Immature natural killer cell (primary cell): ENCODE results near the gene CEP85L. TPM values are rescaled to one million over a fixed set of nuclear protein-coding genes. Genes with fewer than 3 reads are reported as not detected.

Experiments used
- DNase-seq, 3 donors: peaks; one replicate each; pipeline ENCODE4 v3.0.0; 2022; ENCODE audit warnings: mixed read lengths in 1 of 3
- H3K27ac Mint-ChIP-seq, 6 donors: one replicate each; pipeline ENCODE4 v1.8.0; 2020; ENCODE audit warnings: mixed read lengths in 6 of 6, mild to moderate bottlenecking in 5 of 6, inconsistent platforms in 4 of 6, moderate library complexity in 3 of 6
- H3K27me3 Mint-ChIP-seq, 3 donors: one replicate each; pipeline ENCODE4 v1.8.0; 2020 to 2021; ENCODE audit warnings: low read depth in 3 of 3, mild to moderate bottlenecking in 3 of 3, mixed read lengths in 3 of 3, moderate library complexity in 3 of 3, inconsistent platforms in 1 of 3
- H3K36me3 Mint-ChIP-seq, 3 donors: one replicate each; pipeline ENCODE4 v1.8.0; 2020; ENCODE audit warnings: mixed read lengths in 3 of 3, inconsistent platforms in 2 of 3, mild to moderate bottlenecking in 2 of 3
- H3K4me1 Mint-ChIP-seq, 2 donors: one replicate each; pipeline ENCODE4 v1.8.0; 2020; ENCODE audit warnings: inconsistent platforms in 2 of 2, mild to moderate bottlenecking in 2 of 2, mixed read lengths in 2 of 2, moderate library complexity in 1 of 2
- H3K4me3 Mint-ChIP-seq, 5 donors: one replicate each; pipeline ENCODE4 v1.8.0; 2020; ENCODE audit warnings: mild to moderate bottlenecking in 5 of 5, mixed read lengths in 5 of 5, inconsistent platforms in 3 of 5, moderate library complexity in 3 of 5
- H3K9me3 Mint-ChIP-seq, 6 donors: one replicate each; pipeline ENCODE4 v1.8.0; 2020; ENCODE audit warnings: mild to moderate bottlenecking in 6 of 6, mixed read lengths in 6 of 6, inconsistent platforms in 4 of 6, moderate library complexity in 3 of 6
- polyA plus RNA-seq, 3 donors: library from polyadenylated mRNA; unstranded; fragments of 300-500 nt; fragmentation: Illumina TruSeq; gene quantifications; one replicate each; pipeline ENCODE4 v1.2.3, GENCODE V29; 2021

The CEP85L gene
- polyA plus RNA-seq, 3 donors from 2014 or later: 20.1 to 23.5 (median 21.5) TPM

- H3K36me3 Mint-ChIP-seq: no peaks in the 10 kb centered on the region
- no peak overlapping the region for H3K4me3 Mint-ChIP-seq
- H3K4me1 Mint-ChIP-seq: peaks cover 8 to 28% of the 10 kb centered on the region in 2 donors
- DNase-seq: no peak
- no peaks in the 10 kb centered on the region for H3K9me3 Mint-ChIP-seq
- H3K27me3 Mint-ChIP-seq: no peaks in the 10 kb centered on the region
- no peak overlapping the region for H3K27ac Mint-ChIP-seq
Observed at GRCh38 chr6:118548613-118549012, 102.8 kb downstream of the CEP85L start.

- Mint-ChIP-seq H3K4me1 (peaks cover 8 to 28% of the 10 kb centered on the region in 2 donors), H3K27me3 (no peaks in the 10 kb centered on the region), H3K36me3 (no peaks in the 10 kb centered on the region), H3K4me3 (no peak within 1 kb of the TSS), H3K9me3 (no peaks in the 10 kb centered on the region), H3K27ac (no peak within 1 kb of the TSS)
- DNase-seq: no peak
Observed at GRCh38 chr6:118548136-118548535, 103.3 kb downstream of the CEP85L start, which contains the start of gene PLN. TSS of gene PLN (plus strand) at chr6:118548296. CDS start at chr6:118558922, 10,626 bp downstream.

GRCh38 chr6:118546880-118547218, 104.5 kb downstream of the CEP85L start:
- DNase-seq: no peak
- Mint-ChIP-seq H3K4me3 (no peak overlapping the region), H3K4me1 (peaks cover 9 to 32% of the 10 kb centered on the region in 2 donors), H3K9me3 (no peaks in the 10 kb centered on the region), H3K27me3 (no peaks in the 10 kb centered on the region), H3K27ac (no peak overlapping the region), H3K36me3 (no peaks in the 10 kb centered on the region)

GRCh38 chr6:118546164-118546879, 105.1 kb downstream of the CEP85L start:
- Mint-ChIP-seq H3K27me3 (no peaks in the 10 kb centered on the region), H3K4me1 (peaks cover 9 to 34% of the 10 kb centered on the region in 2 donors)

GRCh38 chr6:118544105-118544504, 107.3 kb downstream of the CEP85L start:
- no peaks in the 10 kb centered on the region for H3K9me3 Mint-ChIP-seq
- peaks cover 4 to 28% of the 10 kb centered on the region in 2 donors for H3K4me1 Mint-ChIP-seq
- no peak overlapping the region for H3K27ac Mint-ChIP-seq

More at GRCh38 chr6:118546164-118546879, 105.1 kb downstream of the CEP85L start:
- Mint-ChIP-seq H3K4me3 (no peak overlapping the region), H3K9me3 (no peaks in the 10 kb centered on the region), H3K36me3 (no peaks in the 10 kb centered on the region), H3K27ac (no peak overlapping the region)
- DNase-seq: no peak

GRCh38 chr6:118542184-118542952, 109.0 kb downstream of the CEP85L start:
- Mint-ChIP-seq H3K9me3 (no peaks in the 10 kb centered on the region), H3K4me3 (no peak overlapping the region), H3K36me3 (no peaks in the 10 kb centered on the region)

More at GRCh38 chr6:118544105-118544504, 107.3 kb downstream of the CEP85L start:
- Mint-ChIP-seq H3K4me3 (no peak overlapping the region), H3K36me3 (no peaks in the 10 kb centered on the region), H3K27me3 (no peaks in the 10 kb centered on the region)
- no peak for DNase-seq

GRCh38 chr6:118537574-118537973, 113.8 kb downstream of the CEP85L start:
- peaks cover 8 to 33% of the 10 kb centered on the region in 2 donors for H3K4me1 Mint-ChIP-seq
- DNase-seq: no peak
- H3K27ac Mint-ChIP-seq: no peak overlapping the region

More at GRCh38 chr6:118542184-118542952, 109.0 kb downstream of the CEP85L start:
- Mint-ChIP-seq H3K27me3 (no peaks in the 10 kb centered on the region), H3K4me1 (peaks cover 1 to 27% of the 10 kb centered on the region in 2 donors), H3K27ac (no peak overlapping the region)
- no peak for DNase-seq

GRCh38 chr6:118536478-118536877, 114.9 kb downstream of the CEP85L start:
- Mint-ChIP-seq H3K4me1 (peaks cover 12 to 31% of the 10 kb centered on the region in 2 donors), H3K27ac (peak overlapping the region in 1 of 6 donors; percentile 14), H3K36me3 (no peaks in the 10 kb centered on the region), H3K27me3 (no peaks in the 10 kb centered on the region), H3K9me3 (no peaks in the 10 kb centered on the region), H3K4me3 (no peak overlapping the region)
- DNase-seq: no peak

More at GRCh38 chr6:118537574-118537973, 113.8 kb downstream of the CEP85L start:
- Mint-ChIP-seq H3K36me3 (no peaks in the 10 kb centered on the region), H3K27me3 (no peaks in the 10 kb centered on the region), H3K4me3 (no peak overlapping the region), H3K9me3 (no peaks in the 10 kb centered on the region)

GRCh38 chr6:118535176-118535844, 116.1 kb downstream of the CEP85L start:
- H3K27me3 Mint-ChIP-seq: no peaks in the 10 kb centered on the region
- H3K27ac Mint-ChIP-seq: peak overlapping the region in 1 of 6 donors; percentile 33
- no peaks in the 10 kb centered on the region for H3K36me3 Mint-ChIP-seq
- no peak overlapping the region for H3K4me3 Mint-ChIP-seq
- DNase-seq: no peak
- no peaks in the 10 kb centered on the region for H3K9me3 Mint-ChIP-seq
- H3K4me1 Mint-ChIP-seq: peaks cover 14 to 34% of the 10 kb centered on the region in 2 donors

GRCh38 chr6:118530942-118531341, 120.4 kb downstream of the CEP85L start:
- Mint-ChIP-seq H3K4me1 (peaks cover 16 to 36% of the 10 kb centered on the region in 2 donors), H3K27me3 (no peaks in the 10 kb centered on the region), H3K27ac (no peak overlapping the region), H3K36me3 (no peaks in the 10 kb centered on the region), H3K9me3 (no peaks in the 10 kb centered on the region), H3K4me3 (no peak overlapping the region)
- no peak for DNase-seq

- no peak overlapping the region for H3K4me3 Mint-ChIP-seq
- no peak for DNase-seq
- peaks cover 0 to 3% (median 0%) of the 10 kb centered on the region in 3 donors for H3K36me3 Mint-ChIP-seq
- peaks cover 16 to 47% of the 10 kb centered on the region in 2 donors for H3K4me1 Mint-ChIP-seq
- H3K27me3 Mint-ChIP-seq: no peaks in the 10 kb centered on the region
- H3K9me3 Mint-ChIP-seq: no peaks in the 10 kb centered on the region
- H3K27ac Mint-ChIP-seq: no peak overlapping the region
Observed at GRCh38 chr6:118529756-118530155, 121.6 kb downstream of the CEP85L start.

GRCh38 chr6:118528129-118528528, 123.3 kb downstream of the CEP85L start:
- H3K4me1 Mint-ChIP-seq: peaks cover 21 to 49% of the 10 kb centered on the region in 2 donors
- no peak overlapping the region for H3K27ac Mint-ChIP-seq
- no peaks in the 10 kb centered on the region for H3K27me3 Mint-ChIP-seq
- H3K36me3 Mint-ChIP-seq: peaks cover 4 to 7% (median 4%) of the 10 kb centered on the region in 3 donors
- H3K9me3 Mint-ChIP-seq: no peaks in the 10 kb centered on the region
- H3K4me3 Mint-ChIP-seq: no peak overlapping the region
- no peak for DNase-seq

GRCh38 chr6:118525913-118526780, 125.2 kb downstream of the CEP85L start:
- Mint-ChIP-seq H3K9me3 (no peaks in the 10 kb centered on the region), H3K27ac (peak overlapping the region in 2 of 6 donors; percentile 32 to 73), H3K4me3 (no peak overlapping the region), H3K4me1 (peaks cover 15 to 32% of the 10 kb centered on the region in 2 donors), H3K36me3 (peaks cover 7 to 9% (median 8%) of the 10 kb centered on the region in 3 donors), H3K27me3 (no peaks in the 10 kb centered on the region)
- DNase-seq: no peak
